Tibial nerve (tissue), 4 donors: ENCODE results near the gene COPS9. TPM values are rescaled to one million over a fixed set of nuclear protein-coding genes. Genes with fewer than 3 reads are reported as not detected.

Experiments
- DNase-seq, 2 donors: peaks; one replicate each; pipeline ENCODE4 v3.0.0-alpha.2; 2019; ENCODE audit warnings: low spot score in 2 of 2
- H3K27ac ChIP-seq, 4 donors: fragments of 200-600 bp; sonication (generic) in 3 of 4; one replicate each; pipeline ENCODE4 v1.5.1; 2017 to 2019; ENCODE audit warnings: mild to moderate bottlenecking in 1 of 4
- H3K27me3 ChIP-seq, 2 donors: fragments of 200-600 bp; sonication (generic) in 1 of 2; one replicate each; pipeline versions ENCODE4 v1.5.1 to v1.6.0; 2017 to 2019
- H3K36me3 ChIP-seq, 3 donors: fragments of 200-600 bp; sonication (generic); one replicate each; pipeline ENCODE4 v1.5.1; 2018 to 2019
- H3K4me1 ChIP-seq, 4 donors: fragments of 200-600 bp; sonication (generic) in 3 of 4; one replicate each; pipeline ENCODE4 v1.5.1; 2017 to 2019
- H3K4me3 ChIP-seq, 4 donors: fragments of 200-600 bp; sonication (generic) in 3 of 4; one replicate each; pipeline ENCODE4 v1.5.1; 2017 to 2019; ENCODE audit warnings: mild to moderate bottlenecking in 1 of 4, moderate library complexity in 1 of 4
- H3K9me3 ChIP-seq, 4 donors: fragments of 200-600 bp; sonication (generic) in 3 of 4; one replicate each; pipeline ENCODE4 v1.5.1; 2017 to 2019
- CTCF ChIP-seq, 5 experiments: fragments of 200-600 bp in 3 of 5; fragments of 450-650 bp in 2 of 5; sonication (generic) in 3 of 5; IDR thresholded peaks; one replicate each; pipeline ENCODE4 v1.5.1; 2016 to 2019; ENCODE audit warnings: antibody characterized with exemption in 5 of 5, mild to moderate bottlenecking in 3 of 5, moderate library complexity in 2 of 5
- EP300 ChIP-seq, 2 donors: sonication (generic); formaldehyde crosslinking; IDR thresholded peaks; one replicate each; pipeline ENCODE4 v1.6.1; 2017; ENCODE audit warnings: antibody characterized with exemption in 2 of 2, mild to moderate bottlenecking in 1 of 2
- POLR2A ChIP-seq, 2 donors: fragments of 450-650 bp; IDR thresholded peaks; one replicate each; pipeline ENCODE4 v1.6.1; 2017; ENCODE audit warnings: antibody characterized with exemption in 2 of 2, mild to moderate bottlenecking in 2 of 2, moderate library complexity in 2 of 2
- WGBS, 2 donors: methylation state at CpG; one replicate each; pipeline ENCODE4 v1.1.5; 2018; 5-methylcytosine and 5-hydroxymethylcytosine counted together
- total RNA-seq, 4 donors: library from RNA; depleted of rRNA; stranded (reverse); fragments of >200 nt; gene quantifications; one replicate each; pipeline ENCODE4 v1.1.0, GENCODE V29; 2016

Gene COPS9
- total RNA-seq, 4 donors from 2014 or later, result 94.8 to 224 (median 141) TPM

DNA sequence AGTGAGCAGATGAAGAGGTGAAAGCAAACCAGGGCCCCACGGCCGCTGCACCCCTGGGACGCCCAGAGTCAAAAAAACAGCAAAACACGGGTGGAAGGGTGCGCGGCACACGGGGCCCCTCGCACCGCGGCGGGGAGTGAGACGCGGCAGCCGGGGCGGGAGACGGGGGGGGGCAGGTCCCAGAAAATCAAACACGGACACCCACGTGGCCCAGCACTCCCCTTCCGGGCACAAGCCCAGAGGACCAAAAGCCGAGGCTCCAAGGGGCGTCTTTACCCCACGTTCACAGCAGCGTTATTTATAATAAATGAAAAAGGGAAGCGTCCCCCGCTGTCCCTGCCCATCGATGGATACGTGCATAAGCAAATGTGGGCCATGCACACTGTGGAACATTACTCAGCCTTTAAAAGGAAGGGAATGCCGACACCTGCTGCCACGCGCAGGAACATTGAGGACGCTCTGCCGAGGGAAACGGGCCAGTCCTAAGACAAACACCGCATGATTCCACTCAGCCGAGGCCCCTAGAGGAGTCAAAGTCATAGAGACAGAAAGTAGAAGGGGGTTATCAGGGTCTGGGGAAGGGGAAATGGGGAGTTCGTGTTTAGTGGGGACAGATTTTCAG is 677 bp upstream of the COPS9 start:
- WGBS, 2 donors, result 30 to 40% methylated on average over 36 of the region's 36 CpGs
- Histone ChIP-seq H3K4me1 (peaks cover 0 to 25% (median 12%) of the 10 kb centered on the region in 4 donors), H3K9me3 (no peaks in the 10 kb centered on the region), H3K36me3 (peaks cover 2 to 24% (median 6%) of the 10 kb centered on the region in 3 donors), H3K27me3 (no peaks in the 10 kb centered on the region), H3K4me3 (peak overlapping the region; percentile 100), H3K27ac (peak overlapping the region in 3 of 4 donors; percentile 56 to 88 (median 77))
- DNase-seq, result no peak
- TF ChIP-seq CTCF (IDR thresholded peaks at IDR 0.05) (no peak), EP300 (IDR thresholded peaks at IDR 0.05) (no peak), POLR2A (IDR thresholded peaks at IDR 0.05) (no peak)

DNA sequence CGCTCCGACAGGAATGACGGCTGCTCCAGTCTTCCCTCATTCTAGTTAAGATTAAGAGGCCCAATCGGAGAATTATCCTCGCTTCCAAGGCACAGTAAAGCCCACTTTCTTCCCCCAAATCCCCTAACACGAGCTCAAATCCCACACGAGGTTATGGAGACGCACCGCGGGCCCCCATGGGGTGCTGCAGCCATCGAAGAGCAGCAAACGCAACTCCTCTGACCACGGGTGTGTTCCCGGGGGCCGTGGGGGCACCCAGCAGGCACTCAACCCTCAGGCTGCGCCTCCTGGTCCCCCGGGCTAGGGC is 446 bp downstream of the COPS9 start:
- 0 to 2% methylated on average over 16 to 17 of the region's 17 CpGs for WGBS, 2 donors
- TF ChIP-seq CTCF (IDR thresholded peaks at IDR 0.05) (no peak), EP300 (IDR thresholded peaks at IDR 0.05) (no peak), POLR2A (IDR thresholded peaks at IDR 0.05) (no peak)
- peak overlapping the region; percentile 100 for H3K4me3 ChIP-seq
- no peaks in the 10 kb centered on the region for H3K27me3 ChIP-seq
- peaks cover 0 to 25% (median 12%) of the 10 kb centered on the region in 4 donors for H3K4me1 ChIP-seq
- DNase-seq, result no peak
- H3K27ac ChIP-seq, result peak overlapping the region; percentile 56 to 88 (median 70)
- H3K9me3 ChIP-seq, result no peaks in the 10 kb centered on the region
- H3K36me3 ChIP-seq, result peaks cover 2 to 36% (median 12%) of the 10 kb centered on the region in 3 donors

GRCh38 chr2:240134956-240135520 is 1.1 kb downstream of the COPS9 start:
- DNase-seq, result no peak
- 76 to 79% methylated on average over 15 of the region's 15 CpGs for WGBS, 2 donors

GRCh38 chr2:240134466-240134865 is 1.6 kb downstream of the COPS9 start:
- H3K36me3 ChIP-seq, result peaks cover 2 to 48% (median 19%) of the 10 kb centered on the region in 3 donors
- H3K27ac ChIP-seq, result no peak overlapping the region
- no peak for DNase-seq
- H3K27me3 ChIP-seq, result no peaks in the 10 kb centered on the region
- peaks cover 0 to 25% (median 12%) of the 10 kb centered on the region in 4 donors for H3K4me1 ChIP-seq
- 82 to 90% methylated on average over 6 of the region's 6 CpGs for WGBS, 2 donors
- no peak overlapping the region for H3K4me3 ChIP-seq
- H3K9me3 ChIP-seq, result no peaks in the 10 kb centered on the region
- TF ChIP-seq CTCF (IDR thresholded peaks at IDR 0.05) (no peak), POLR2A (IDR thresholded peaks at IDR 0.05) (no peak), EP300 (IDR thresholded peaks at IDR 0.05) (no peak)

More at GRCh38 chr2:240134956-240135520, 1.1 kb downstream of the COPS9 start:
- Histone ChIP-seq H3K9me3 (no peaks in the 10 kb centered on the region), H3K27ac (peak overlapping the region in 2 of 4 donors; percentile 62 to 88), H3K27me3 (no peaks in the 10 kb centered on the region), H3K36me3 (peaks cover 2 to 42% (median 19%) of the 10 kb centered on the region in 3 donors), H3K4me1 (peaks cover 0 to 25% (median 12%) of the 10 kb centered on the region in 4 donors), H3K4me3 (peak overlapping the region; percentile 100)
- TF ChIP-seq CTCF (IDR thresholded peaks at IDR 0.05) (no peak), POLR2A (IDR thresholded peaks at IDR 0.05) (no peak), EP300 (IDR thresholded peaks at IDR 0.05) (no peak)

DNA sequence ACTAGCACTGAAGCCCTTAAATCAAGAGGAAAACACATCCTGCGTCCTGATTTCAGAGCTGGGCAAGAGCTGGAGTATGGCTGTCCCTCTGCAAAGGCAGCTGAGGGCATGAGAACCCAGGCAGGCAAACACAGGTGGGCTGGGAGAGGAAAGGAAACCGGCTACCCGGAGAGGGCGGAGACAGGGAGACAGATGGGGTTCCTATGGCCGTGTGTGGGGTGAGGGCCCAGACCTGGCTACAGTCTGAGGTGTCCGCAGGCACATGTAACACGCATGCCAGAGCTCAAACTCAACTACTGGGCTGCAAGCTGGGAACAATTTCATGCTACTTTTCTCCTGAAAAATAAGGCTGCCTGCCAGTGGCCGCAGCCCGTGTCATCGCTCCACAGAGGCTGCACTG is 2.7 kb downstream of the COPS9 start:
- 91% methylated on average over 10 of the region's 10 CpGs for WGBS, 2 donors
- DNase-seq, result no peak
- Histone ChIP-seq H3K4me1 (peaks cover 0 to 25% (median 12%) of the 10 kb centered on the region in 4 donors), H3K9me3 (no peaks in the 10 kb centered on the region), H3K4me3 (no peak overlapping the region), H3K36me3 (peaks cover 2 to 58% (median 19%) of the 10 kb centered on the region in 3 donors), H3K27ac (no peak overlapping the region), H3K27me3 (no peaks in the 10 kb centered on the region)
- TF ChIP-seq POLR2A (IDR thresholded peaks at IDR 0.05) (no peak), EP300 (IDR thresholded peaks at IDR 0.05) (no peak)
